ENCODE data around the gene MYO7A.

MYO7A gene

GRCh38 chr11:77148963-77149715 is 21.1 kb downstream of the MYO7A start:
- no peak overlapping the region for H2AFZ ChIP-seq (ENCODE audit: low read depth, low read length)
- no peaks in the 10 kb centered on the region for H3K79me2 ChIP-seq (ENCODE audit: insufficient read depth, low read length)
- no peaks in the 10 kb centered on the region for H3K36me3 ChIP-seq (ENCODE audit: insufficient read depth, low read length)
- no peak for TF ChIP-seq CTCF (IDR thresholded peaks at IDR 0.05; ENCODE audit: borderline replicate concordance, extremely low read depth, low read length, poor library complexity, severe bottlenecking)
- no peak for TF ChIP-seq EZH2 (IDR thresholded peaks at IDR 0.05; ENCODE audit: borderline replicate concordance, low read depth, low read length, severe bottlenecking)
- no peak overlapping the region for H3K4me2 ChIP-seq (ENCODE audit: insufficient read depth, low read length)
- H3K27ac ChIP-seq (ENCODE audit: low read length), result 0 out of 2 replicates have a peak overlapping the region, but pooled peaks have one; percentile 16
- peaks cover 7% of the 10 kb centered on the region; the same call in 1 of the 2 replicates for H4K20me1 ChIP-seq (ENCODE audit: insufficient read depth, low read length)
- H3K4me1 ChIP-seq (ENCODE audit: insufficient read depth, low read length), result peaks cover 38% of the 10 kb centered on the region
- H3K27me3 ChIP-seq (ENCODE audit: insufficient read depth, low read length, poor library complexity), result no peaks in the 10 kb centered on the region
- no peak overlapping the region for H3K9ac ChIP-seq (ENCODE audit: low read depth, low read length)
- H3K9me3 ChIP-seq (ENCODE audit: insufficient read depth, low read length, severe bottlenecking), result no peaks in the 10 kb centered on the region
- no peak for DNase-seq
- H3K4me3 ChIP-seq (ENCODE audit: low read depth in 1 of 2, low read length in 2 of 2), result no peak overlapping the region
- no peak for ATAC-seq (ENCODE audit: insufficient read depth, low read depth)

GRCh38 chr11:77149716-77150392 is 21.8 kb downstream of the MYO7A start:
- Histone ChIP-seq H3K27ac (ENCODE audit: low read length) (0 out of 2 replicates have a peak overlapping the region, but pooled peaks have one; percentile 16), H3K4me1 (ENCODE audit: insufficient read depth, low read length) (peaks cover 44% of the 10 kb centered on the region), H3K79me2 (ENCODE audit: insufficient read depth, low read length) (no peaks in the 10 kb centered on the region), H2AFZ (ENCODE audit: low read depth, low read length) (no peak overlapping the region), H3K4me2 (ENCODE audit: insufficient read depth, low read length) (no peak overlapping the region), H3K36me3 (ENCODE audit: insufficient read depth, low read length) (no peaks in the 10 kb centered on the region), H3K9ac (ENCODE audit: low read depth, low read length) (no peak overlapping the region), H3K4me3 (ENCODE audit: low read depth in 1 of 2, low read length in 2 of 2) (no peak overlapping the region), H3K27me3 (ENCODE audit: insufficient read depth, low read length, poor library complexity) (no peaks in the 10 kb centered on the region), H3K9me3 (ENCODE audit: insufficient read depth, low read length, severe bottlenecking) (no peaks in the 10 kb centered on the region), H4K20me1 (ENCODE audit: insufficient read depth, low read length) (peaks cover 7% of the 10 kb centered on the region; the same call in 1 of the 2 replicates)
- no peak for DNase-seq
- TF ChIP-seq CTCF (IDR thresholded peaks at IDR 0.05; ENCODE audit: borderline replicate concordance, extremely low read depth, low read length, poor library complexity, severe bottlenecking) (no peak), EZH2 (IDR thresholded peaks at IDR 0.05; ENCODE audit: borderline replicate concordance, low read depth, low read length, severe bottlenecking) (no peak)
- ATAC-seq (ENCODE audit: insufficient read depth, low read depth), result no peak

- TF ChIP-seq EZH2 (IDR thresholded peaks at IDR 0.05; ENCODE audit: borderline replicate concordance, low read depth, low read length, severe bottlenecking) (no peak), CTCF (IDR thresholded peaks at IDR 0.05; ENCODE audit: borderline replicate concordance, extremely low read depth, low read length, poor library complexity, severe bottlenecking) (no peak)
- DNase-seq (no peak), ATAC-seq (ENCODE audit: insufficient read depth, low read depth) (no peak)
- Histone ChIP-seq H3K27me3 (ENCODE audit: insufficient read depth, low read length, poor library complexity) (no peaks in the 10 kb centered on the region), H3K9me3 (ENCODE audit: insufficient read depth, low read length, severe bottlenecking) (no peaks in the 10 kb centered on the region), H3K36me3 (ENCODE audit: insufficient read depth, low read length) (no peaks in the 10 kb centered on the region), H2AFZ (ENCODE audit: low read depth, low read length) (no peak overlapping the region), H3K4me2 (ENCODE audit: insufficient read depth, low read length) (no peak overlapping the region), H3K27ac (ENCODE audit: low read length) (peak overlapping the region; percentile 87), H3K9ac (ENCODE audit: low read depth, low read length) (no peak overlapping the region), H3K4me3 (ENCODE audit: low read depth in 1 of 2, low read length in 2 of 2) (no peak overlapping the region), H3K79me2 (ENCODE audit: insufficient read depth, low read length) (no peaks in the 10 kb centered on the region), H4K20me1 (ENCODE audit: insufficient read depth, low read length) (peaks cover 7% of the 10 kb centered on the region; the same call in 1 of the 2 replicates), H3K4me1 (ENCODE audit: insufficient read depth, low read length) (peaks cover 44% of the 10 kb centered on the region)
These were observed 22.8 kb downstream of the MYO7A start for GRCh38 chr11:77150836-77151235.

All from DND-41 (cell line).